ENCODE results near the gene TMEM108.
A peak's percentile ranks its signal among the peaks of the same experiment; 100 is the strongest.

TMEM108 gene

GRCh38 chr3:133364704-133365103 lies 326.5 kb downstream of the TMEM108 start:
- FAIRE-seq = no peak

GRCh38 chr3:133366921-133367320 lies 328.7 kb downstream of the TMEM108 start:
- FAIRE-seq = no peak

- FAIRE-seq = no peak
Observed at GRCh38 chr3:133367403-133367802, 329.2 kb downstream of the TMEM108 start.

GRCh38 chr3:133367956-133368355 lies 329.8 kb downstream of the TMEM108 start:
- FAIRE-seq = no peak

GRCh38 chr3:133368371-133369067 lies 330.3 kb downstream of the TMEM108 start:
- FAIRE-seq = no peak

- FAIRE-seq = no peak
Observed at GRCh38 chr3:133369068-133369440, 330.9 kb downstream of the TMEM108 start.

GRCh38 chr3:133371181-133371580 lies 333.0 kb downstream of the TMEM108 start:
- no peak for FAIRE-seq

GRCh38 chr3:133371676-133372075 lies 333.5 kb downstream of the TMEM108 start:
- no peak for FAIRE-seq

- FAIRE-seq = no peak
Observed at GRCh38 chr3:133374708-133375402, 336.7 kb downstream of the TMEM108 start.

- FAIRE-seq = no peak
Observed at GRCh38 chr3:133375403-133375745, 337.2 kb downstream of the TMEM108 start.

GRCh38 chr3:133376810-133377209 lies 338.6 kb downstream of the TMEM108 start:
- no peak for FAIRE-seq

- FAIRE-seq = no peak
Observed at GRCh38 chr3:133377396-133377795, 339.2 kb downstream of the TMEM108 start.

- no peak for FAIRE-seq
Observed at GRCh38 chr3:133379926-133380325, 341.7 kb downstream of the TMEM108 start.

GRCh38 chr3:133380481-133381225 lies 342.5 kb downstream of the TMEM108 start:
- FAIRE-seq = no peak

GRCh38 chr3:133381346-133382109 lies 343.3 kb downstream of the TMEM108 start:
- FAIRE-seq = no peak

- FAIRE-seq = no peak
Observed at GRCh38 chr3:133383175-133383574, 345.0 kb downstream of the TMEM108 start.

- FAIRE-seq = no peak
Observed at GRCh38 chr3:133383741-133384140, 345.6 kb downstream of the TMEM108 start.

GRCh38 chr3:133384331-133385027 lies 346.3 kb downstream of the TMEM108 start:
- peak; percentile 70 for FAIRE-seq

GRCh38 chr3:133386876-133387275 lies 348.7 kb downstream of the TMEM108 start:
- no peak for FAIRE-seq

- FAIRE-seq = no peak
Observed at GRCh38 chr3:133387341-133387740, 349.1 kb downstream of the TMEM108 start.

GRCh38 chr3:133388696-133389395 lies 350.7 kb downstream of the TMEM108 start:
- FAIRE-seq = no peak

- no peak for FAIRE-seq
Observed at GRCh38 chr3:133390715-133391114, 352.5 kb downstream of the TMEM108 start.
